Measurements from ENCODE around the gene PHC2. TPM values are rescaled to one million over a fixed set of nuclear protein-coding genes. Genes with fewer than 3 reads are reported as not detected.

The PHC2 gene
- total RNA-seq, 1 donor from 2014 or later, result 36.1 TPM

GRCh38 chr1:33289858-33290154 is 141.1 kb downstream of the PHC2 start:
- DNase-seq, result no peak

GRCh38 chr1:33288976-33289857 is 141.7 kb downstream of the PHC2 start:
- no peak for DNase-seq

GRCh38 chr1:33287317-33287716 is 143.6 kb downstream of the PHC2 start:
- DNase-seq, result no peak

GRCh38 chr1:33286451-33287185 is 144.3 kb downstream of the PHC2 start:
- DNase-seq, result no peak

GRCh38 chr1:33284049-33284448 is 146.8 kb downstream of the PHC2 start:
- DNase-seq, result no peak

GRCh38 chr1:33282791-33283190 is 148.1 kb downstream of the PHC2 start:
- DNase-seq, result no peak

GRCh38 chr1:33281554-33282303 is 149.2 kb downstream of the PHC2 start:
- no peak for DNase-seq

- no peak for DNase-seq
Measured at GRCh38 chr1:33280091-33280661, 150.7 kb downstream of the PHC2 start.

- no peak for DNase-seq
Measured at GRCh38 chr1:33277488-33278084, 153.3 kb downstream of the PHC2 start.

GRCh38 chr1:33276573-33277298 is 154.2 kb downstream of the PHC2 start:
- no peak for DNase-seq

GRCh38 chr1:33275706-33276572 is 155.0 kb downstream of the PHC2 start:
- DNase-seq, result no peak

GRCh38 chr1:33275195-33275594 is 155.7 kb downstream of the PHC2 start:
- no peak for DNase-seq

GRCh38 chr1:33274446-33274845 is 156.4 kb downstream of the PHC2 start:
- no peak for DNase-seq

- DNase-seq, result no peak
Measured at GRCh38 chr1:33273961-33274371, 156.9 kb downstream of the PHC2 start.

Small RNAs within 50 kb of the gene (small RNA-seq; reads per million reads assigned to genes)
- not detected for gene RN7SKP16 (ENCODE audit: low replicate concordance)

Other genes starting within 250 kb of the PHC2 start
- gene TRIM62, start 249.1 kb downstream of the PHC2 start, total RNA-seq, result 4.3 TPM
- gene ZNF362, start 174.6 kb downstream of the PHC2 start, total RNA-seq, result 9.4 TPM
- gene A3GALT2, start 110.0 kb downstream of the PHC2 start, total RNA-seq, result not detected
- gene ZSCAN20, start 41.5 kb upstream of the PHC2 start, total RNA-seq, result 4.1 TPM

Measured in skin of body (tissue), 3 donors.